A172 (cell line): ENCODE measurements around the gene EZH1. TPM values are rescaled to one million over a fixed set of nuclear protein-coding genes. Genes with fewer than 3 reads are reported as not detected.
"Not testable (repeated sequence)": the region's sequence is repeated elsewhere in the genome, so short reads cannot be mapped to it uniquely, and the experiment has no call there.

ENCODE experiments used
- DNase-seq: peaks from one replicate; pipeline ENCODE4 v3.0.0-alpha.2; 2015; ENCODE audit warnings: low spot score
- total RNA-seq: library from RNA; depleted of rRNA; stranded (reverse); fragments of >200 nt; shearing (Covaris generic); gene quantifications from 2 replicates; pipeline ENCODE4 v1.2.3, GENCODE V29; 2014; rRNA removed

Gene EZH1
- total RNA-seq, 1 experiment from 2014 or later: 7.2 TPM

DNA sequence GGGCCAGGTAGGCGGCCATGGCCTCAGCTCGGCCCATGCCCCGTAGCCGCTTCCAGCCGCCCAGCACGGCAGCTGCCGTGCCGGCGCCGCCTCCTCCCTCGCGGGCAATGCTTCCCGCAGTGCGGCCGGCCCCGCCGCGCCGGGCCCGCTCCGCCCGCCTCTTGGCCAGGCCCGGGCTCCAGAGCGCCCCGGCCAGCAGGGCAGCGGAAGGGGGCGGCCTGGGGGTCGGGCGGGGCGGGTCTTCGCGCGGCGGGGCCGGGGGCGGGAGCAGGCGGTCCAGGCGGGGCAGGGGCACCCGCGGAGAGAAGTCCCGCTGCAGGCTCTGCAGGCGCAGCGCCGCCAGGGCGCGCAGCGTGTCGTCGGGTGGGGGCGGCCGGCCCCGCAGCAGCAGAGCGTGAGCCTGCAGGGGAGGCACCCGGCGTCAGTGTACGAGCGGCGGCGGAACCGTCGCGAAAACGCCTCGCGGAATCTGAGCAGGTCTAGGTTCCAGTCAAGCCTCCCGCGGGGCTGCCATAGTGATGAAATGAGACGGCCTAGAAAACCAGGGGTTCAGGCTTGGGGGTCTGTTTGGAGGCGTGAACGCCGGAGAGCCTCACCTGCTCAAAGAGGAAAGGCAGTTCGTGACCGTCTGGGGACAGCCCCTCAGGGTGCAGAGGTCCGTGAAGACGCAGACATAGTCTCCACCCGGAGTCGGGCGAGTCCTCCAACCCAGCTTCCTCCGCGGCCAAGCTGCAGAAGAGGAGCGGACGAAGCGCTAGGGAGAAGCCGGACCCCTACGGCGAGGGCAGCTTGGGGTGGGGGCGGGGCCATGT, 74.7 kb downstream of the EZH1 start:
- no peak for DNase-seq

GRCh38 chr17:42669705-42669976, 75.2 kb downstream of the EZH1 start:
- no peak for DNase-seq

DNA sequence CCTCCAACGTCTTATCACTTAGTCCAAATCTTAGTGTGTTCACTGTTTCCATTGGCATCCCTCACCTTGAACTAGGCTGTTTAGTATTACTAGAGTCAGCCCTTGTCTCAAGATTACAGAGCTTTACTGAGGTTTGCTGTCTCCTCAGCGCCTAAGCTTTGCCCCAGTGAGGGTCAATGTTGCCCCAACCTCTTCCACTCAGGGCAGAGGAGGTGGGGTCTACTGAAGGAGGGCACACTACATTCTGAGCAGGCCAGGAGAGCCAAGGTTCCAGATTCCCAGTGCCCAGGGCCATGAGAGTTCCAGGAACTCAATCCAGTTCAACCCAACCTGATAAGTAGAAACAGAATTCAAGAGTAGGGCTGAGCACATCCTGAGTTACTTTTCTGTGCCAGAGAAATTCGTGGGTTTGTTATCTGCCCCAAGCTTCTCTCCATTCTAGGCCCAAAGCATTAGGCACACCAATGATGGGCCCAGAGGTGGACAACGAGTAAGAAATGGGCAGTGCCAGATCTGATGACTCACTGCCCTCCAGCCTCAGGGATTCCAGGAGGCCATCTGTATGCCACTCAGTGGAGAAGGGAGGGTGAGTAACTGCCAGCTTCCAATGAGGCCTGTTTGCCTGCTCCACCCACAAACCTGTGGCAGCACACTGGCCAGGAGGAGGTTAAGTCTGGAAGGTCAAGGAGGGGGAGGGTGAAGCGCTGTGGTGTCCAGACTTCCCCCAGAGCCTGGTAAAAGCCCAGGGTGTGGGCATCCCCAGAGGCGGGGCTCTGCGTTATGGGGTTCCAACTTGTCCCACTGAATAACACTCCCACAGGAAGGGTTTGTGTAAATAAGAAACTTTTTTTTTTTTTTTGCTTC, 77.5 kb downstream of the EZH1 start:
- DNase-seq: peak; percentile 99

DNA sequence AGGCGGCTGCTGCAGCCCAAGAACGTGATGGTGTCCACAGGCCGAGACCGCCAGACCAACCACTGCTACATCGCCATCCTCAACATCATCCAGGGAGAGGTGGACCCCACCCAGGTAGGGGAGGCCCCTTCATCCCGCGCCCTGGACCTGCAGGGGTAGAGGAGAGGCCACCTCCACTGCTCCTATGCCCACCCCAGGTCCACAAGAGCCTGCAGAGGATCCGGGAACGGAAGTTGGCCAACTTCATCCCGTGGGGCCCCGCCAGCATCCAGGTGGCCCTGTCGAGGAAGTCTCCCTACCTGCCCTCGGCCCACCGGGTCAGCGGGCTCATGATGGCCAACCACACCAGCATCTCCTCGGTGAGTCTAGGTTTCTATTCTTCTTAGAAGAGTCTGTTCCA, 78.7 kb downstream of the EZH1 start:
- DNase-seq: not testable (repeated sequence)

GRCh38 chr17:42665581-42666001, 79.2 kb downstream of the EZH1 start:
- no peak for DNase-seq

GRCh38 chr17:42660692-42661345, 84.0 kb downstream of the EZH1 start:
- peak; percentile 97 for DNase-seq

- not testable (repeated sequence) for DNase-seq
Observed at GRCh38 chr17:42659932-42660274, 84.9 kb downstream of the EZH1 start.

- peak; percentile 86 for DNase-seq
Observed at GRCh38 chr17:42659079-42659931, 85.5 kb downstream of the EZH1 start, which contains the start of gene TUBG2. Gene TUBG2 (plus strand): TSS chr17:42659284. CDS start chr17:42659504, 220 bp downstream.

- DNase-seq: no peak
Observed at GRCh38 chr17:42657824-42658588, 86.8 kb downstream of the EZH1 start.

DNA sequence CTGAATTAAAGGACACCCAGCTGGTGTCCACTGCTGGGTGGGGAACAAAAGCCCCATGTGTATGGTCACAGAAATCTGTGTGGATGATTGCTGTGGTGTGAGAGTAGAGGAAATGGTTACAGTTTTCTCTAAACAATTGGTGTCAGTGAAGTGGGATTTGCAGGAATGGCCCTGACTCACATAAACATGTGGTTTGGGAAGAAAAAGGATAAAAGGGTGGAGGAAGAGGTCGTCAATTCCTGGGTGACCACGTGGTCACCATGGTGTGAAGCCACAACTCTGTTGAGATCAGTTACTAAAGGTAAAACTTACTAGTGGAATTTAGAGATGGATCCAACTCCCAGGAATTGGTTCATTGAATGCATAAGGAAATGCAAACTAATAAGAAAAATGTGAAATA, 89.3 kb downstream of the EZH1 start:
- DNase-seq: peak; percentile 70

DNA sequence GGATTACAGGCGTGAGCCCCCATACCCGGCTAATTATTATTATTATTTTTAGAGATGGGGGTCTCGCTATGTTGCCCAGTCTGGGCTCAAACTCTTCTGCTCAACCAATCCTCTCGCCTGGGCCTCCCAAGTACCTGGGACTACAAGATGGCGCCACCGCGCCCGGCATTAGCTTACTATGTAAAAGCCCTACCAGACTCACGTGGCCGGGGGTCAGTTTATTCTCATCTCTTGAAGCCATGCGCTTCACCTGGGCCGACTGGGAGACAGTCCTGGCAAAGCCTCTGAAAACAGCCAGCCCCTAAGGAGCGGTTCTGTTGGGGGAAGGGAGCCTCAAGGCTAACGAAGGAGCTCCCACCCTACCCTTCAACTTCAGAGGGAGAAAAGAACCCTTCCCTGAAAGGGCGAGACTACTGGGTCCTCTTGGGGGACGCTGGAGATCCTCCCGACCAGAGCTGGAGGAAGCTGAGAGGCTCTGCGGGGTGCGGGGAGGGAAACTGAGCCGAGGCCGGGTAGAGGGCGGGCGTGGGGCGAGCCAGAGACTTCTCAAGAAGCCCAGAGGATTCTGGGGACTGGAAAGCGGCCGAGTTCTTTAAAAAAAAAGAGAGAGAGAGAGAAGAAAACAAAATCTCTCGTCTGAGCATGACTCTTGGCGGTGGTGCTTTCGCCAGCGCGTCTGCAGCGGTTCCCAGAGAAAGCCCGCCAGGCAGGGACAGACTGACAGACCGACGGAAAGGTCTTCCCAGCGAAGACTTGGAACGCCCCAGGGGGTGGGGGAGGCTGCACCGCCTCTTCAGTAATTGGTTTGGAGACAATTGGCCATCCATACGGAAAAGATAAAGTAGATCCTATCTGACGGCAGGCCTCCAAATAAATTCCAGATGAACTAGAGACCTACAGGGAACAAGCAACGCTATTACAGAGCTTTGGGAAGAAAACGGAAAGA, 91.4 kb downstream of the EZH1 start:
- DNase-seq: no peak

DNA sequence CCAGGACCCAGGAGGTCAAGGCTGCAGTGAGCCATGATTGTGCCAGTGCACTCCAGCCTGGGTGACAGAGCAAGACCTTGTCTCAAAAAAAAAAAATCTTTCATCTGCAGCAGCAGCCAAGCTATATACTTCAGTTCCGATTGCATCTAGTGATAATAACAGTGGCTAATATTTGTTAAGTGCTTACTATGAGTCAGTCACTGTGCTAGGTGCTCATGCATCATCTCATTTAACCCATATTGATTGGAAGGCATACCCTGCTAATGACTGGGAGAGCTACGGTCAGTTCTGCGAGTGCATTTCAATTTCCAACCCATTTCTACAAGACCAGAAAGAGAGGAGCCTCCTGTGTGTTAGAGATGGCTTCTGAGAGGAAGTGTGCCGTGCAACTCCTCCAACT, 93.4 kb downstream of the EZH1 start:
- no peak for DNase-seq

Other genes with a start within 250 kb of the EZH1 start
- gene NAGLU, start 208.8 kb downstream of the EZH1 start, total RNA-seq: 79.2 and 80.1 TPM in 2 replicates
- 1.3 and 1.6 TPM in 2 replicates for gene HSD17B1, start 192.1 kb downstream of the EZH1 start, total RNA-seq
- gene COASY, start 182.9 kb downstream of the EZH1 start, total RNA-seq: 53.9 and 63.6 TPM in 2 replicates
- 47.1 and 52.9 TPM in 2 replicates for gene MLX, start 177.9 kb downstream of the EZH1 start, total RNA-seq
- gene PSMC3IP, start 167.3 kb downstream of the EZH1 start, total RNA-seq: 21.4 and 29.9 TPM in 2 replicates
- 62.3 and 63.0 TPM in 2 replicates for gene RETREG3, start 135.7 kb downstream of the EZH1 start, total RNA-seq
- gene TUBG1, start 135.4 kb downstream of the EZH1 start, total RNA-seq: 157 and 159 TPM in 2 replicates
- gene TUBG2, start 85.8 kb downstream of the EZH1 start, total RNA-seq: 21.8 and 34.1 TPM in 2 replicates
- gene PLEKHH3, start 68.0 kb downstream of the EZH1 start, total RNA-seq: 32.8 and 37.0 TPM in 2 replicates
- gene CCR10, start 63.2 kb downstream of the EZH1 start, total RNA-seq: 2.7 and 3.6 TPM in 2 replicates
- 19.2 and 20.8 TPM in 2 replicates for gene CNTNAP1, start 62.5 kb downstream of the EZH1 start, total RNA-seq
- gene RAMP2, start 16.2 kb upstream of the EZH1 start, total RNA-seq: not detected in 2 replicates
- gene VPS25, start 28.4 kb upstream of the EZH1 start, total RNA-seq: 174 and 181 TPM in 2 replicates
- 0.34 and 0.50 TPM in 2 replicates for gene WNK4, start 35.6 kb upstream of the EZH1 start, total RNA-seq
- 112 and 122 TPM in 2 replicates for gene COA3, start 53.7 kb upstream of the EZH1 start, total RNA-seq
- 0.03 and 0.29 TPM in 2 replicates for gene CNTD1, start 53.8 kb upstream of the EZH1 start, total RNA-seq
- gene BECN1, start 79.2 kb upstream of the EZH1 start, total RNA-seq: 113 and 134 TPM in 2 replicates
- 185 and 217 TPM in 2 replicates for gene PSME3, start 88.4 kb upstream of the EZH1 start, total RNA-seq
- gene AOC2, start 99.5 kb upstream of the EZH1 start, total RNA-seq: 0.10 TPM in 1 of 2 replicates, not detected in the other
- gene AOC3, start 106.2 kb upstream of the EZH1 start, total RNA-seq: 0.09 and 0.41 TPM in 2 replicates
- gene G6PC1, start 155.8 kb upstream of the EZH1 start, total RNA-seq: not detected in 2 replicates
- gene AARSD1, start 219.4 kb upstream of the EZH1 start, total RNA-seq: 37.4 and 42.1 TPM in 2 replicates
- gene PTGES3L, start 235.0 kb upstream of the EZH1 start, total RNA-seq: 0.41 and 0.43 TPM in 2 replicates
- gene RUNDC1, start 235.5 kb upstream of the EZH1 start, total RNA-seq: 7.4 and 8.5 TPM in 2 replicates